ENCODE measurements around the gene SERPINB8.
"Not testable (repeated sequence)": the region's sequence is repeated elsewhere in the genome, so short reads cannot be mapped to it uniquely, and the experiment has no call there.

The SERPINB8 gene, protein sequence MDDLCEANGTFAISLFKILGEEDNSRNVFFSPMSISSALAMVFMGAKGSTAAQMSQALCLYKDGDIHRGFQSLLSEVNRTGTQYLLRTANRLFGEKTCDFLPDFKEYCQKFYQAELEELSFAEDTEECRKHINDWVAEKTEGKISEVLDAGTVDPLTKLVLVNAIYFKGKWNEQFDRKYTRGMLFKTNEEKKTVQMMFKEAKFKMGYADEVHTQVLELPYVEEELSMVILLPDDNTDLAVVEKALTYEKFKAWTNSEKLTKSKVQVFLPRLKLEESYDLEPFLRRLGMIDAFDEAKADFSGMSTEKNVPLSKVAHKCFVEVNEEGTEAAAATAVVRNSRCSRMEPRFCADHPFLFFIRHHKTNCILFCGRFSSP

DNA sequence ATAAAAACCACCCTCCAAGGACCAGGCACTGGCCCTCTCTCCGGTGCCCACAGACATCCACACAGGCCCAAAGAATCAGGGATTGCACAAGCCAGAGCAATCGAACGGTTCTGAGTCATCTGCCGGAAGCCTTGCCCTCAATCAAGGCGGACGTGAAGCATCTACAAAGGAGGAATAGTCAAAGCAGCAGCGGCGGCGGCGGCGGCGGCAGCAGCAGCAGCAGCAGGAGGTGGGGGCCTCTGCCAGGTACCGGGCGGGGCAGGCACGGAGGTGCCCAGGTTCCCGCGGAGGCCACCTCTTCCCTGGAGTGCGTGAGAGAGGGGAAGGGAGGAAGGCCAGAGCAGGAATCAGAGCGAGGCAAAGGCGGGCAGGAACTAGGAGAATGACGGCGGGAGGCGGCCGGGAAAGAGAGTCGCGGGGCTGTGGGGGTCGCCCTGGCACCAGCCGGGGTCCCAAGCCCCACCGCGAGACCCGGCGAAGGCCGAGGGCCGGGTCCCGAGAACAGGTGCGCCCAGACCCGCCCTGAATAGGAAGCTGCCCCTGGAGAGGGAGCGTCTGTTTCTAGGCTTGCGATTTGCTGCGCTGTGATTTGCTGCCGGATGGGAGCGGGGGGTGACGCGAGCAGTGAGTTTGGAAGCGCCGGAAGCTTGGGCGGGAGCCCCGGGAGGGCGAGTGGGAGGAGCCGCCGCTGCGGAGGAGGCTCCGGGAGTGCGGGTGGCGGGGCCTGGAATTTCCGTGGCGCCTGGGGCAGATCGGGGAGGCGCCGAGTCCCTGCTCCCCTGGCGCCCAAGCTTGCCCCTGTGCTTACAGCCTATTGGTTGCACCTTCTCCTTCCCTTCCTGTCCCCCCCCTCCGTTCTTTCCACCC is at the start of gene SERPINB8:
Gene SERPINB8, plus strand, starts transcription at position 140 of the 867 bp plus-strand sequence. CDS start 8,228 bp downstream, outside the sequence.
- TF ChIP-seq POLR2A (IDR thresholded peaks at IDR 0.05; ENCODE audit: low read length) (no peak), GATA1 (IDR thresholded peaks at IDR 0.05; ENCODE audit: low read depth, low read length) (no peak)
- peak in 1 of 2 experiments; percentile 47 for DNase-seq

DNA sequence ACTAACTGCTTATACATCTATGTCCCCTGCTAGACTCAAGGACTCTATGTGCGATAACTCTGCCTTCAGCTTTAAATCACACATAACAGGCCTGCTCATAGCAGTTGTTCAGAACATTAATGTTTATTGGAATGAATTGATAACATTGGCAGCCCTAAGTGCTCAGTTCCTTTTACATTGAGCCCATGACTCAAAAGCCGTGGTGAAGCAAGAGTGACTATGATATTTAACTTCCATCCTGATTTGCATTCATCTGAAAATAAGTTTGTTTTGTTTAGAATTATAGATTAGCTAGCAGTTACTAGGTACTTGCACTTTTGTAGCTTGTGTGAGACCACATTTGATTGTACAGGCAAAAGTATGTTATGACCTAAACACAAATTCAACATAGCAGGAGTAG is 47.8 kb upstream of the SERPINB8 start:
- no peak for DNase-seq
- TF ChIP-seq POLR2A (IDR thresholded peaks at IDR 0.05; ENCODE audit: low read length) (no peak), GATA1 (IDR thresholded peaks at IDR 0.05; ENCODE audit: low read depth, low read length) (no peak)

DNA sequence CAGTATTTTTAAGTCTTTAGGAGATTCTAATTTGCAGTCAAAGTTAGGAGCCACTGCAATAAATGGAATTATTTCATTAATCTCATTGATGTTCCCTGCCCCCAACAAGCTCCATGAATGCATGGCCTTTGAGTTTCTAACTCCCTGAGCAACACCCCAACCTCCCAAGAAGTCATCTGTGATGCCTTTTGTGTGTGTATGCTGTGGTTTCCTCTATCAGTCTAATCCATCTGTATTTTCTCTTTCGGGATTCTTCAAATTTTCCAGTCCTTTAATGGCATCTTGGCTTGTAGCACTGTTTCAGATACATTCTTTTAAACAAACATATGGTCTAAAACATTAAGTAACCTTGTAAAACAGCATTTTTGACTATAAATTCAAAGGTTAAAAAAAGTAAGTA is 45.3 kb upstream of the SERPINB8 start:
- TF ChIP-seq GATA1 (IDR thresholded peaks at IDR 0.05; ENCODE audit: low read depth, low read length) = no peak
- TF ChIP-seq POLR2A (IDR thresholded peaks at IDR 0.05; ENCODE audit: low read length) = no peak
- no peak for DNase-seq

DNA sequence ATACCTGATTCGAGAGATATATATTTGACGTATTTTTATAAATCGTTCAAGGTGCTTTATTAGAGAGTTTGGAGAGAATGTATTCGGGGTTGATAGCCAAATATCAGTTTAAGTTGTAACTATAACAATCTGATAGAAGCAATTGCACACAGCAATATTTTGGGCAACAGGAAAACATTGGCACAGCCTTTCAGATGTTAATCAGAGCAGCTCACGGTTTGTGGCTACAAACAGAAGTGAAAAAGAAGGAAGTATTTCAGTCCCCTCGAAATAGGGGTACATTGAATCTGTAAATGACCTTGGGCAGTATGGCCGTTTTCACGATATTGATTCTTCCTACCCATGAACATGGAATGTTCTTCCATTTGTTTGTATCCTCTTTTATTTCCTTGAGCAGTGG is 41.5 kb upstream of the SERPINB8 start:
- no peak for DNase-seq
- no peak for TF ChIP-seq POLR2A (IDR thresholded peaks at IDR 0.05; ENCODE audit: low read length)
- TF ChIP-seq GATA1 (IDR thresholded peaks at IDR 0.05; ENCODE audit: low read depth, low read length) = no peak

DNA sequence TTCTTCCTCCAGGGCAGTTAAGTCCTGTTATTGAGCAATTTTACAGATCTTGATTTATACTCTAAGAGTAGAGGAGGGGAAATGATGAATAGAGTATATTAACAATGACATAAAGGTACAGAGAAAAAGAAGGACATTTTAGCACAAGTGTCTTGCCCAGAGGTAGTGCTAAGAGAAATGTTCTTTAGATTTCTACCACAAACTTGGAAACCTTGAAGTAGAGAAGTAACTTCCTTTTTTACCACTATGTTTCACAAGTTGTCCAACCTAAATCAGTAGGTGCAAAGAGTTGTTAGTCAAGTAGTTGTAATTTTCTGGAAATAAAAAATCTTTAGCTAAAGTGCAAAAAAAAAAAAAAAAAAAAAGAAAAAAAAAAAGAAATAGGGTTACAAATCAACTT is 40.5 kb upstream of the SERPINB8 start:
- DNase-seq = not testable (repeated sequence)

DNA sequence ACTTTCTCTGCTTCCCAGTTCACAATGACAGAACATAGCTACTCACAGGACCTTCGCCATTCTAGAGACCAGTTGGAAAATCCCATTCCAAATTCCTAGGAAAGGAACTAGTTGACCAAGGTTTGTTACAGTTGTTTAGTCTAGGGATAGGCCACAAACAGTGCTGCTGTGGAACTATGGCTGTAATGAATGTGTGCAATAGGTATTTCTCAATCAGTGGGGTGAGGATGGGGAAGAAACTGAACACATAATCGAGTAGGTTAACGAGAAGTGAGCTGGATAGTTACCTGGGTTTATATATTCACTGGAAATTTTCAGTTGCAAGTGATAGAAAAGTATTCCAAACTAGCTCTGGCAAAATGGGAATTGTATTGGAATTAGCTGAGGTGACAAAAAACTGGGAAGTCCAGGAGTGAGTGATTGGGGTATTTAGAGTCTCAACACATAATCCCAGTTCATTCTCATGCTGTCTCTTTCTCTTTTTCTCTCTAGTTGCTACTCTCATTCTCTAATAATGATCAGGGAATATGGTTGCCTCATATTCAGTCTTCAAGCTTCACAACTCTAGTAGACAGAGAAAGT is 39.0 kb upstream of the SERPINB8 start:
- DNase-seq = no peak
- TF ChIP-seq POLR2A (IDR thresholded peaks at IDR 0.05; ENCODE audit: low read length) (no peak), GATA1 (IDR thresholded peaks at IDR 0.05; ENCODE audit: low read depth, low read length) (no peak)

DNA sequence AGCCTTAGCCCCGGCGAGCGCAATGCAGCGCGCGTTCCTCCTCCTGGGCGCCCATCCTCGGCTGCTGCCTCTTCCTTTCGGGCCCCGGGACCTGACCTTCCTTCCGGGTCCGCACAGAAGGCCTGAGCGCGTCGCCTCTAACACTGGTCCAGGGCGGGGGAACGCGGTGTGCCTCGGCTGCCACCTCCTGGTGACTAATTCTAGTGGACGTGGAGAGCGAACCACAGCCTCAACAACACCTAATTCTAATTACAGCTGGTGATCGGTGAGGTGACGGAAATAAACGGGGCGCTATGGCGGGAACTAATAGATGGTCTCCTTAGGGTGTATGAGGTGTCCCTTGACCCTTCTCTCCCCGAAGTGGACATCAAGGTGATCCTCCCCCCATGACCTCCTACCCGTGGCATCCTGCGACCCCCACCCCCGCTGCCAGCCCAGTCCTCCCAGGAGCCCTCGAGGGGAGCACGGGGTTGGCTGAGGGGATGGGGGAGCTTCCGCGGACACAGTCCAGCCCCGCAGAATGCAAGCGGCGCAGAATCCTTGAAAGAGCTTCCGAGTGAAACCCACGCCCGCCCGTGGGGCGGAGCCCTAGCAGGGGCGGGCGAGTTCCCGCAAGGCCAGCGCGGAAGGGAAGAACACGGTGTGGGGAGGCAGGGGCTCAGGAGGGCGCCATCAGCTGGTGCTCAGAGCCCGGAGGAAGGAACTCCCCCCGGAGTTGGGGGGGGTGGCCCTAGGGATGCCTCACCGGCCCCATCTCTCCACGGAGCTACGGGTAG is 33.5 kb upstream of the SERPINB8 start:
- peak; percentile 67 to 69 for DNase-seq

DNA sequence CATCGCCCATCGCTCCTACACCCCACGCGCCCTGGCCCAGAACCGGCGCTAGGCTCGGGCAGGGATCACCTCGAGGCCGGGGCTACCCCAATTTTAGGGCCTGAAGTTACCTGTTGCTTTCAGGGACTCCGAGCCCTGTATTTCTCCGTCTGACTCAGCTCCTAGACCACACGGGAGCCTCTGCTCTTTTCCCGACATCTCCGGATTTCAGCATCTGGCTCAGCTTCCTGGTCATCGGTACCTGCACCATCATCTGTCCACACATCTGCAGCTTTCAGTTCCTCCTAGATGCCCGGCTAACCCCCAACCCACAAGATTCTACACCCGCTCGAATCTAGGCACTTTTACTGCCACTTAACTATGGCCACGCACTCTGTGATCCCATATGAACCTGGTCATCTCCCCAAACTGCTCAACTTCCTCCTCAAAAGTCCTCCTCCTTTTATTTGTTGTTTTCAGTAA is 32.9 kb upstream of the SERPINB8 start:
- no peak for DNase-seq
- TF ChIP-seq POLR2A (IDR thresholded peaks at IDR 0.05; ENCODE audit: low read length) = no peak
- no peak for TF ChIP-seq GATA1 (IDR thresholded peaks at IDR 0.05; ENCODE audit: low read depth, low read length)

More for the DNA sequence above, 33.5 kb upstream of the SERPINB8 start:
- TF ChIP-seq GATA1 (IDR thresholded peaks at IDR 0.05; ENCODE audit: low read depth, low read length) = no peak
- TF ChIP-seq POLR2A (IDR thresholded peaks at IDR 0.05; ENCODE audit: low read length) = no peak

DNA sequence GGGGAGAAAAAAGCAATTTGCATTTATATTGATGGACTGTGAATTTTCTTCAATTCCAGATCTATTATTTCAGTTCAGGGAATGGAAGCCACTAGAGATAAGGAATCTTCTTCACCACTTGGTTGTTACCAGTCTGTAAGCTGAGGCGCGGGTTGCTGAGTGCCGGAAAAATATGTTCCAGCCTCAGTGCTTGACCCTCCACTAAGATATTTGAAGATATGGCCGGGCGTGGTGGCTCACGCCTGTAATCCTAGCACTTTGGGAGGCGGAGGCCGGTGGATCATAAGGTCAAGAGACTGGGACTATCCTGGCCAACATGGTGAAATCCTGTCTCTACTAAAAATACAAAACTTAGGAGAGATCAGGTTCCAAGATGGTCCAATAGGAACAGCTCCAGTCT is 29.9 kb upstream of the SERPINB8 start:
- DNase-seq = no peak
- TF ChIP-seq GATA1 (IDR thresholded peaks at IDR 0.05; ENCODE audit: low read depth, low read length) (no peak), POLR2A (IDR thresholded peaks at IDR 0.05; ENCODE audit: low read length) (no peak)

DNA sequence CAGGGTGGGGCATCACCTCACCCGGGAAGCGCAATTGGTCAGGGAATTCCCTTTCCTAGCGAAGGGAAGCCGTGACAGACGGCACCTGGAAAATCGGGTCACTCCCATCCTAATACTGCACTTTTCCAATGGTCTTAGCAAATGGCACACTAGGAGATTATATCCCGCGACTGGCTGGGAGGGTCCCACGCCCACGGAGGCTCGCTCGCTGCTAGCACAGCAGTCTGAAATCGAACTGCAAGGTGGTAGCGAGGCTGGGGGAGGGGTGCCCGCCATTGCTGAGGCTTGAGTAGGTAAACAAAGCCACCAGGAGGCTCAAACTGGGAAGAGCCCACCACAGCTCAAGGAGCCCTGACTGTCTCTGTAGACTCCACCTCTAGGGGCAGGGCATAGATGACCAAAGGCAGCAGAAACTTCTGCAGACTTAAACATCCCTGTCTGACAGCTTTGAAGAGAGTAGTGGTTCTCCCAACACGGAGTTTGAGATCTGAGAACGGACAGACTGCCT is 29.3 kb upstream of the SERPINB8 start:
- DNase-seq = not testable (repeated sequence)

DNA sequence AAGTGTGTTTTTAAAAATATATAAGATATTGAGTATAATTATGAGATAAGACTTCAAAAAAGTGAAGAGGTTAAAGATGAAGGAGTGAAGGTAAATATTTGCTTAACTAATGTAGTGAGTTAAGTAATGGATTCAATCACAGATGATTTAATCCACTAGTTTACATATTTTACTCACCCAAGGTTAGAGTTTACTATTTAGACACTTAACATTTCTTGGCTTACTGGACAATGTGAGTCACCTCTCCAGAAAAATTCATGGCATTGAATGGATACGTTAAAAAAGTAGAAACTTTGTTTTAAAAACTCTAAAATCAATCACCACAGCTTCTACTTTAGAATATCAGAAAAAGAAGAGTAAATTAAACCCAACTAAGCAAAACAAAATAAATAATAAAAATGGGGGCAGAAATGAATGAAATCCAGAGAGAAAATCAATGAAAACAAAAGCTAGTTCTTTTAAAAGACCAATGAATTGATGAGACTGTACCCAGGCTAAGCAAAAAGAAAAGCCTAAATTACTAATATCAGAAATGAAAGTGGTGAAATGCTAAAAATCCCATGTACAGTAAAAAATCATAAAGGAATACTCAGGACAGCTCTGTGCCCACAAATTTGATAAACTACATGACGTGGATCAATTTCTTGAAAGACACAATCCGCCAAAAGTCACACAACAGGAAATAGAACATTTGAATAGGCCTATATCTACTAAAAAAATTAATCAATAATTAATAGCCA is 22.7 kb upstream of the SERPINB8 start:
- TF ChIP-seq GATA1 (IDR thresholded peaks at IDR 0.05; ENCODE audit: low read depth, low read length) (no peak), POLR2A (IDR thresholded peaks at IDR 0.05; ENCODE audit: low read length) (no peak)
- DNase-seq = no peak

DNA sequence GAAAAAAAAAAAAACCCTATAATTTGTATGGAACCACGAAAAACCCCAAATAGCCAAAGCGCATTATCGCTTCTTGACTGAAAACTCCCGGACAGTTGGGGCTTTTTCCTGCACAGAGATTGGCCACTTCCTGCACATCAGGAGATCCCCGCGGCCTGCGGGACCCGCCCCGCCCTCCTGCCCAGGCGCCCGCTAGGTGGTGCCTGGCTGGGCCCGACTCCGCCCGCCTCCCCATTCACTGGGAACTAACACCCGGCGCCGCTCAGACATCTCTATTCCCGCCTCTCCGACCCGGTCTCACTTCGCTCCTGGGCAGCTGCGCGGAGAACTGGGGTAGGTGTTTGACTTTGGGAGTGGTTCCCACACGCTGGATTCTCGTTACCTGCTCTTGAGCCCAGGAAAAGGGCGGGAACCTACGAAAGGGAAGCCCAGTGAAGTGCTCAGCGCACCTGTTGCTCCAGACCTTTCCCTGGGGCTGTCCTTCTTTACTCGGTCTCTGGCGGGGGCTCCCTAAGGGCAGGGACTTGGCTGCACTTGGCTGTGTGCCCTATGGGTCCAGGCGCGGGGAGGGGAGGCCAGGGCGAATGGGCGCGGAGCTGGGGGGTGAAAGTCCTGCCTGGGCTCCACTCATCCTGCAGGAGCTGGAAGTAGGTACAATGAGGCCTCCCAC is 20.7 kb upstream of the SERPINB8 start, which contains the start of gene HMSD:
Gene HMSD, plus strand, starts transcription at position 234 of the 670 bp plus-strand sequence. CDS start 4,155 bp downstream, outside the sequence.
- TF ChIP-seq GATA1 (IDR thresholded peaks at IDR 0.05; ENCODE audit: low read depth, low read length) (no peak), POLR2A (IDR thresholded peaks at IDR 0.05; ENCODE audit: low read length) (no peak)
- no peak for DNase-seq

All from erythroblast (primary cell).